RWPE2 (cell line): Measurements from ENCODE around the gene RHOJ.

ENCODE experiments used
- ATAC-seq: fragments of 200-7000 bp; cut with Tn5 transposase; 3 replicates; pipeline ENCODE4 v1.9.1; 2021; ENCODE audit warnings: low read depth
- DNase-seq: peaks from one replicate; pipeline ENCODE4 v3.0.0-alpha.2; 2020; ENCODE audit warnings: low spot score
- H3K27ac ChIP-seq: fragments of 450-650 bp; 2 replicates; pipeline ENCODE4 v1.5.1; 2017; ENCODE audit warnings: mild to moderate bottlenecking; ENCODE audit not compliant: poor library complexity, severe bottlenecking
- H3K27me3 ChIP-seq: fragments of 250-450 bp; sonication (Bioruptor Pico); 2 replicates; pipeline ENCODE4 v1.5.1; 2021; ENCODE audit warnings: mild to moderate bottlenecking, moderate library complexity; ENCODE audit not compliant: insufficient read depth, poor library complexity, severe bottlenecking
- H3K36me3 ChIP-seq: fragments of 250-450 bp; sonication (Bioruptor Pico); 2 replicates; pipeline ENCODE4 v1.5.1; 2020; ENCODE audit warnings: low read depth, mild to moderate bottlenecking, moderate library complexity
- H3K4me1 ChIP-seq: fragments of 250-450 bp; sonication (Bioruptor Pico); 2 replicates; pipeline ENCODE4 v1.5.1; 2021; ENCODE audit warnings: mild to moderate bottlenecking, moderate library complexity; ENCODE audit not compliant: insufficient read depth, poor library complexity, severe bottlenecking
- H3K4me3 ChIP-seq: fragments of 250-450 bp; sonication (Bioruptor Pico); 2 replicates; pipeline ENCODE4 v1.5.1; 2021; ENCODE audit warnings: mild to moderate bottlenecking, moderate library complexity; ENCODE audit not compliant: severe bottlenecking
- H3K9me3 ChIP-seq: fragments of 250-450 bp; sonication (Bioruptor Pico); 2 replicates; pipeline ENCODE4 v1.5.1; 2021; ENCODE audit warnings: mild to moderate bottlenecking, moderate library complexity; ENCODE audit not compliant: severe bottlenecking
- CTCF ChIP-seq: fragments of 450-650 bp; IDR thresholded peaks from one replicate; pipeline ENCODE4 v1.5.1; 2017; ENCODE audit warnings: mild to moderate bottlenecking, moderate library complexity; ENCODE audit not compliant: poor library complexity, severe bottlenecking

Gene RHOJ

GRCh38 chr14:63212776-63213500 lies 8.7 kb downstream of the RHOJ start:
- H3K27me3 ChIP-seq: no peaks in the 10 kb centered on the region
- no peaks in the 10 kb centered on the region for H3K9me3 ChIP-seq
- no peak overlapping the region for H3K4me3 ChIP-seq
- no peaks in the 10 kb centered on the region for H3K36me3 ChIP-seq
- no peak for ATAC-seq
- DNase-seq: no peak
- no peak for TF ChIP-seq CTCF
- H3K27ac ChIP-seq: no peak overlapping the region
- H3K4me1 ChIP-seq: no peaks in the 10 kb centered on the region

- ATAC-seq (no peak), DNase-seq (no peak)
- Histone ChIP-seq H3K9me3 (no peaks in the 10 kb centered on the region), H3K27ac (no peak overlapping the region), H3K27me3 (no peaks in the 10 kb centered on the region), H3K36me3 (no peaks in the 10 kb centered on the region), H3K4me1 (no peaks in the 10 kb centered on the region), H3K4me3 (no peak overlapping the region)
- no peak for TF ChIP-seq CTCF
These were observed 10.4 kb downstream of the RHOJ start for GRCh38 chr14:63214417-63215196.

GRCh38 chr14:63220526-63220925 lies 16.3 kb downstream of the RHOJ start:
- ATAC-seq: no peak
- no peak overlapping the region for H3K27ac ChIP-seq
- no peaks in the 10 kb centered on the region for H3K36me3 ChIP-seq
- H3K9me3 ChIP-seq: no peaks in the 10 kb centered on the region
- DNase-seq: no peak
- H3K27me3 ChIP-seq: peaks cover 8% of the 10 kb centered on the region
- H3K4me1 ChIP-seq: no peaks in the 10 kb centered on the region
- H3K4me3 ChIP-seq: no peak overlapping the region
- no peak for TF ChIP-seq CTCF

- H3K36me3 ChIP-seq: no peaks in the 10 kb centered on the region
- H3K27ac ChIP-seq: no peak overlapping the region
- H3K27me3 ChIP-seq: peaks cover 8% of the 10 kb centered on the region
- no peaks in the 10 kb centered on the region for H3K4me1 ChIP-seq
- DNase-seq (no peak), ATAC-seq (no peak)
- no peaks in the 10 kb centered on the region for H3K9me3 ChIP-seq
- no peak overlapping the region for H3K4me3 ChIP-seq
- no peak for TF ChIP-seq CTCF
These were observed 19.4 kb downstream of the RHOJ start for GRCh38 chr14:63223596-63223995.

- TF ChIP-seq CTCF: no peak
These were observed 20.0 kb downstream of the RHOJ start for GRCh38 chr14:63224196-63224595.

More at GRCh38 chr14:63224196-63224595, 20.0 kb downstream of the RHOJ start:
- H3K4me3 ChIP-seq: no peak overlapping the region
- H3K9me3 ChIP-seq: no peaks in the 10 kb centered on the region
- no peak for ATAC-seq
- no peaks in the 10 kb centered on the region for H3K4me1 ChIP-seq
- DNase-seq: no peak
- peaks cover 8% of the 10 kb centered on the region for H3K27me3 ChIP-seq
- H3K36me3 ChIP-seq: no peaks in the 10 kb centered on the region
- no peak overlapping the region for H3K27ac ChIP-seq
